Chondrocyte (in vitro differentiated cells): ENCODE measurements around the gene MYADM. TPM values are rescaled to one million over a fixed set of nuclear protein-coding genes. Genes with fewer than 3 reads are reported as not detected.
A peak's percentile ranks its signal among the peaks of the same experiment; 100 is the strongest.
"Not testable (repeated sequence)": the region's sequence is repeated elsewhere in the genome, so short reads cannot be mapped to it uniquely, and the experiment has no call there.

ENCODE experiments used
- DNase-seq: peaks from one replicate; pipeline ENCODE4 v3.0.0; 2021; ENCODE audit warnings: mixed read lengths, low spot score
- H3K27ac Mint-ChIP-seq: one replicate; pipeline ENCODE4 v1.8.0; 2021; ENCODE audit warnings: mild to moderate bottlenecking, moderate library complexity, mixed read lengths; ENCODE audit not compliant: unreplicated experiment
- H3K27me3 Mint-ChIP-seq: 2 replicates; pipeline ENCODE4 v1.8.0; 2021; ENCODE audit warnings: low read depth, mixed read lengths
- H3K36me3 Mint-ChIP-seq: 2 replicates; pipeline ENCODE4 v1.8.0; 2021; ENCODE audit warnings: low read depth, mixed read lengths
- H3K4me1 Mint-ChIP-seq: 2 replicates; pipeline ENCODE4 v1.8.0; 2021; ENCODE audit warnings: low read depth, mild to moderate bottlenecking, mixed read lengths
- H3K4me3 Mint-ChIP-seq: one replicate; pipeline ENCODE4 v1.8.0; 2021; ENCODE audit warnings: mild to moderate bottlenecking, moderate library complexity, mixed read lengths; ENCODE audit not compliant: unreplicated experiment
- H3K9me3 Mint-ChIP-seq: 2 replicates; pipeline ENCODE4 v1.8.0; 2021; ENCODE audit warnings: low read depth, mixed read lengths
- CTCF ChIP-seq: fragments of 200-600 bp; sonication (generic); IDR thresholded peaks from 2 replicates; pipeline ENCODE4 v1.5.0; 2021; ENCODE audit warnings: antibody characterized with exemption, mild to moderate bottlenecking, moderate library complexity
- total RNA-seq: library from RNA; stranded (reverse); gene quantifications from 3 replicates; pipeline ENCODE4 v1.2.1, GENCODE V29; 2021

MYADM gene
- total RNA-seq, 1 donor from 2014 or later, result 292 TPM

GRCh38 chr19:53868892-53869804 lies 1.5 kb downstream of the MYADM start:
- no peaks in the 10 kb centered on the region for H3K27me3 Mint-ChIP-seq
- TF ChIP-seq CTCF, result peak; percentile 55
- H3K9me3 Mint-ChIP-seq, result no peaks in the 10 kb centered on the region
- H3K4me3 Mint-ChIP-seq, result peak overlapping the region; percentile 96
- peaks cover 46% of the 10 kb centered on the region for H3K4me1 Mint-ChIP-seq
- H3K27ac Mint-ChIP-seq, result peak overlapping the region; percentile 94
- DNase-seq, result peak; percentile 94
- peaks cover 19% of the 10 kb centered on the region for H3K36me3 Mint-ChIP-seq

- H3K4me1 Mint-ChIP-seq, result peaks cover 54% of the 10 kb centered on the region
- peaks cover 26% of the 10 kb centered on the region for H3K36me3 Mint-ChIP-seq
- not testable (repeated sequence) for H3K27me3 Mint-ChIP-seq, H3K9me3 Mint-ChIP-seq, DNase-seq
- H3K4me3 Mint-ChIP-seq, result peak overlapping the region; percentile 96
- peak overlapping the region; percentile 85 for H3K27ac Mint-ChIP-seq
Observed at GRCh38 chr19:53869805-53870484, 2.3 kb downstream of the MYADM start.

DNA sequence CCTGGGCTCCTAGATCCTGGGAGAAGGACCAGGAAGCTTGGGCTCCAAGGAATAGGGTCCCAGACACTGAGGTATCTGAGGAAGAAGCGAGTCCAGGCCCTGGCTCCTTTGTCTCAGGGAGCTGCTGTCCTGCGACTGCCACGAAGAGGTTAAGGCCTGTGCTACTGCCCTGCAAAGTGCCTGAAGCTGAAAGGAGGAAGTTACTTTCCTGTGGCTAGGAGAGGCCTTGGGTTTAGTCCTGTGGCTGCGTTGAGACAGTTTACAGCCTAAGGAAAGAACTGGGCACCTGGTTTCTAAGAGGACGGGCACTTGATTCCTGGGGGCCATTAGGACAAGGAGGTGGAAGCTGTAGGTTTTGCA lies 2.8 kb downstream of the MYADM start:
- Mint-ChIP-seq H3K4me1 (peaks cover 50% of the 10 kb centered on the region), H3K9me3 (no peaks in the 10 kb centered on the region), H3K27ac (peak overlapping the region; percentile 75), H3K27me3 (no peaks in the 10 kb centered on the region), H3K36me3 (peaks cover 26% of the 10 kb centered on the region), H3K4me3 (peak overlapping the region; percentile 61)
- TF ChIP-seq CTCF, result no peak
- no peak for DNase-seq

- H3K4me3 Mint-ChIP-seq, result peak overlapping the region; percentile 14
Observed at GRCh38 chr19:53871454-53871853, 3.8 kb downstream of the MYADM start.

GRCh38 chr19:53872762-53873161 lies 5.1 kb downstream of the MYADM start:
- DNase-seq, result no peak
- Mint-ChIP-seq H3K4me1 (peaks cover 42% of the 10 kb centered on the region), H3K9me3 (no peaks in the 10 kb centered on the region), H3K36me3 (peaks cover 34% of the 10 kb centered on the region), H3K27me3 (no peaks in the 10 kb centered on the region), H3K27ac (peak overlapping the region; percentile 30), H3K4me3 (no peak overlapping the region)
- TF ChIP-seq CTCF, result no peak

More at GRCh38 chr19:53871454-53871853, 3.8 kb downstream of the MYADM start:
- Mint-ChIP-seq H3K4me1 (peaks cover 45% of the 10 kb centered on the region), H3K9me3 (no peaks in the 10 kb centered on the region), H3K27me3 (no peaks in the 10 kb centered on the region), H3K36me3 (peaks cover 31% of the 10 kb centered on the region), H3K27ac (peak overlapping the region; percentile 62)
- no peak for TF ChIP-seq CTCF
- no peak for DNase-seq
